Stimulated activated CD8-positive, alpha-beta memory T cell treated with anti-CD3 and anti-CD28 coated beads, Interleukin-4, amount 100 ng/mL, for 24 hours (primary cell): ENCODE measurements around the gene CMTM3.

Experiments used
- DNase-seq: peaks from one replicate; pipeline ENCODE4 v3.0.0-alpha.2; 2020; ENCODE audit warnings: low read depth

CMTM3 gene

DNA sequence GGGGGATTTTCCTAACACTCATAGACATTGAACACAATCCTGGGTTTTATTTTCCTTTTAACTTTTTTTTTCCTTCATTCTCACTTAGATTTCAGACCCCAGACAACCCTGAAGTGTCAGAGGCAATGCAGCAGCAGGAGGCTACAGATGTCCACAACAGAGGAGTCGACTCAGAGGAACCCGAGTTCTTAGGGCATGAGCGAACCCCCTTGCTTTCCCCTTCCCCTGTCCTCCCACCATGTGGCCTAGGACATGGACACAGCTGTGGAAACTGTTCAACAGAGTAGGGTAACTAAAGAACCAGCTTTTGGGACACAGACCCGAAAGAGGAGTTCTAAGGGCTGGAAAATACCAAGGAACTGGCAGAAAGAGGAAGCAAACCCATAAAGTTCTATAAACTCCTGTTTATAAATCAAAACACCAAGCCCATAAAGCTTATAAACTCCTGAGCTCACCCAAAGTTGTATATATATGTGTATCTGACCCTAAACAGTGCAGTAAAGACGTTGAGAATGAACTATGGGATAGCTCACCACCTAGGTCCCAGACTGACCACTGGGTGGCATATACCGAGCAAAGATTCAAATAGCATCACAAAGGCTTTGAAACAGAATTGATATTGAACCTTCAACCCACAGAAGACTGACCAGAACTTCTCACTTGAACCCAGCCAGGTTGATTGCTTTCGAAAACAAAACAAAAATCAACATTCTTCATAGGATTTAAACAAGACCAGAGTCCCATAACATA, 58.1 kb downstream of the CMTM3 start:
- DNase-seq, result no peak
